K562 (cell line): Measurements from ENCODE around the gene ZDHHC8. TPM values are rescaled to one million over a fixed set of nuclear protein-coding genes. Genes with fewer than 3 reads are reported as not detected.

Experiments used
- ARHGAP35 ChIP-seq: fragments of 450-650 bp; IDR thresholded peaks from 2 replicates; pipeline ENCODE4 v1.6.1; 2018; ENCODE audit not compliant: partially characterized antibody
- ARID3B ChIP-seq: fragments of 250-450 bp; sonication (Bioruptor Pico); IDR thresholded peaks from 2 replicates; pipeline ENCODE4 v1.4.0; 2020; ENCODE audit warnings: borderline replicate concordance
- ATF3 ChIP-seq, 2 experiments: fragments of 450-650 bp in 1 of 2; sonication (generic) in 1 of 2; formaldehyde crosslinking in 1 of 2; IDR thresholded peaks in 1 of 2; conservative IDR thresholded peaks in 1 of 2; 2 replicates each; pipeline versions ENCODE4 v1.6.1 to v1.8.1; 2016 to 2023; ENCODE audit warnings: mild to moderate bottlenecking in 2 of 2, moderate library complexity in 2 of 2, inconsistent platforms in 1 of 2, missing genetic modification reagents in 1 of 2
- ATF7 ChIP-seq: fragments of 450-650 bp; IDR thresholded peaks from 2 replicates; pipeline ENCODE4 v1.7.1; 2014; ENCODE audit warnings: mild to moderate bottlenecking, moderate library complexity
- CBX5 ChIP-seq: IDR thresholded peaks from 2 replicates; pipeline ENCODE4 v1.6.1; 2014; ENCODE audit warnings: low read depth, borderline replicate concordance
- CC2D1A ChIP-seq: fragments of 450-650 bp; IDR thresholded peaks from 2 replicates; pipeline ENCODE4 v1.6.1; 2017; ENCODE audit warnings: mild to moderate bottlenecking
- ETV5 ChIP-seq: sonication (generic); formaldehyde crosslinking; IDR thresholded peaks from 2 replicates; pipeline ENCODE4 v1.4.0; 2020; ENCODE audit warnings: low read depth, mild to moderate bottlenecking, missing genetic modification reagents
- GATAD2A ChIP-seq: fragments of 450-650 bp; IDR thresholded peaks from 2 replicates; pipeline ENCODE4 v1.6.1; 2017
- HLTF ChIP-seq: fragments of 450-650 bp; IDR thresholded peaks from 2 replicates; pipeline ENCODE4 v1.6.1; 2016
- MTA1 ChIP-seq: fragments of 450-650 bp; IDR thresholded peaks from 2 replicates; pipeline ENCODE4 v1.6.1; 2017; ENCODE audit warnings: borderline replicate concordance
- POU5F1 ChIP-seq: fragments of 150-350 bp; IDR thresholded peaks from 2 replicates; pipeline ENCODE4 v1.6.1; 2014; ENCODE audit warnings: borderline replicate concordance, low read length, low read depth, mild to moderate bottlenecking; ENCODE audit not compliant: partially characterized antibody
- RHOXF2B ChIP-seq: fragments of 250-450 bp; sonication (Bioruptor Pico); conservative IDR thresholded peaks from 2 replicates; pipeline ENCODE4 v1.5.1; 2021
- SIN3A ChIP-seq, 2 experiments: fragments of 150-350 bp in 1 of 2; IDR thresholded peaks; 2 replicates each; pipeline ENCODE4 v1.6.1; 2011 to 2016; ENCODE audit warnings: borderline replicate concordance in 2 of 2, low read depth in 2 of 2, low read length in 2 of 2, mild to moderate bottlenecking in 2 of 2, moderate library complexity in 2 of 2; ENCODE audit not compliant: control insufficient read depth in 1 of 2
- USF1 ChIP-seq: sonication (generic); formaldehyde crosslinking; IDR thresholded peaks from 2 replicates; pipeline ENCODE4 v1.9.0; 2022; ENCODE audit warnings: mild to moderate bottlenecking, missing genetic modification reagents
- XRCC4 ChIP-seq: IDR thresholded peaks from one replicate; pipeline ENCODE4 v1.6.1; 2011; ENCODE audit not compliant: insufficient read depth, insufficient read length; ENCODE audit errors: extremely low read depth
- ZBTB2 ChIP-seq: fragments of 450-650 bp; IDR thresholded peaks from 2 replicates; pipeline ENCODE4 v1.6.1; 2016; ENCODE audit warnings: antibody characterized with exemption
- ZBTB8A ChIP-seq: fragments of 450-650 bp; IDR thresholded peaks from 2 replicates; pipeline ENCODE4 v1.6.1; 2018; ENCODE audit warnings: mild to moderate bottlenecking, moderate library complexity; ENCODE audit not compliant: partially characterized antibody
- ZEB2 ChIP-seq: fragments of 450-650 bp; IDR thresholded peaks from 2 replicates; pipeline ENCODE4 v1.6.1; 2016
- ZHX1 ChIP-seq: fragments of 150-350 bp; conservative IDR thresholded peaks from 2 replicates; pipeline ENCODE4 v1.6.1; 2014; ENCODE audit warnings: low read length
- ZNF146 ChIP-seq: IDR thresholded peaks from one replicate; pipeline ENCODE4 v1.6.1; 2018; ENCODE audit warnings: missing compliant biosample characterization; ENCODE audit not compliant: unreplicated experiment
- ZNF696 ChIP-seq: fragments of 250-450 bp; sonication (Bioruptor Pico); conservative IDR thresholded peaks from 2 replicates; pipeline ENCODE4 v1.4.0; 2020; ENCODE audit warnings: mild to moderate bottlenecking, moderate library complexity
- polyA plus RNA-seq, 8 experiments: library from polyadenylated mRNA; depleted of rRNA in 4 of 8; stranded (reverse) in 5 of 8; unstranded in 3 of 8; fragments of >200 nt; fragmentation: Nextera tagmentation in 2 of 8; fragmentation: Illumina TruSeq in 1 of 8; extraction: Ambion mirVana in 2 of 8; extraction: Trizol in 1 of 8; gene quantifications; 2 replicates each; pipeline versions ENCODE4 v1.2.1 to v1.2.3, GENCODE V29; 2011 to 2014; ENCODE audit warnings: inconsistent platforms in 1 of 8, missing spikeins in 1 of 8
- total RNA-seq, 7 experiments: library from RNA; depleted of rRNA in 6 of 7; stranded (reverse); fragments of >200 nt in 6 of 7; fragmentation: Illumina TruSeq in 2 of 7; extraction: Trizol in 2 of 7; gene quantifications; 2 replicates each; pipeline versions ENCODE4 v1.2.1 to v1.2.3, GENCODE V29; 2011 to 2021; ENCODE audit warnings: low replicate concordance in 1 of 7

Gene ZDHHC8
- total and polyA plus RNA-seq, 9 of the 15 experiments (the other 6 are each of a cell fraction or from before 2014, with no cell fraction given), result 0.04 to 109 (median 16.4) TPM

GRCh38 chr22:20131859-20132685, 468 bp downstream of the ZDHHC8 start (continued):
- TF ChIP-seq ARID3B (CRISPR knock-in tag), result no peak
- no peak for TF ChIP-seq RHOXF2B (CRISPR knock-in tag)
- no peak for TF ChIP-seq XRCC4
- TF ChIP-seq ZBTB2, result peak; percentile 83
- TF ChIP-seq GATAD2A, result peak; percentile 71
- TF ChIP-seq ZNF146, result peak; percentile 39
- no peak for TF ChIP-seq ETV5 (CRISPR knock-in tag)
- no peak for TF ChIP-seq ZEB2
- TF ChIP-seq CBX5, result 0 out of 2 replicates have a peak, but pooled peaks have one; percentile 4
- TF ChIP-seq ATF7, result no peak
- TF ChIP-seq ZNF696, result no peak
- TF ChIP-seq SIN3A (IDR thresholded peaks at IDR 0.05; ENCODE audit: borderline replicate concordance in 2 of 2, control insufficient read depth in 1 of 2, low read depth in 2 of 2, low read length in 2 of 2), result peak; percentile 15 to 70; a peak in 1 of 4 replicates
- no peak for TF ChIP-seq CC2D1A
- TF ChIP-seq HLTF, result peak; percentile 64; the same call in 1 of the 2 replicates
- TF ChIP-seq ZBTB8A, result no peak
- TF ChIP-seq POU5F1, result no peak
- TF ChIP-seq ATF3 (IDR thresholded peaks at IDR 0.05), result no peak
- peak; percentile 63 for TF ChIP-seq ATF3 (CRISPR knock-in tag; conservative IDR thresholded peaks at IDR 0.05)
- TF ChIP-seq ZHX1, result no peak
- TF ChIP-seq USF1 (CRISPR knock-in tag), result no peak
- TF ChIP-seq ARHGAP35, result peak; percentile 3
- TF ChIP-seq MTA1, result 0 out of 2 replicates have a peak, but pooled peaks have one; percentile 54
